NB4 (cell line): Measurements from ENCODE around the gene TIMM10.

ENCODE experiments used
- DNase-seq: peaks from one replicate; pipeline ENCODE4 v3.0.0; 2010; ENCODE audit warnings: low read depth
- H3K4me3 ChIP-seq: one replicate; pipeline ENCODE4 v1.5.1; 2011; ENCODE audit warnings: mild to moderate bottlenecking, low read depth, low read length, moderate library complexity
- CTCF ChIP-seq: IDR thresholded peaks from one replicate; pipeline ENCODE4 v1.5.1; 2012; ENCODE audit warnings: low read depth, low read length
- MAX ChIP-seq: IDR thresholded peaks from 2 replicates; pipeline ENCODE4 v1.6.1; 2011; ENCODE audit warnings: low read depth, low read length
- MYC ChIP-seq: IDR thresholded peaks from 2 replicates; pipeline ENCODE4 v1.6.1; 2011; ENCODE audit warnings: low read depth, low read length
- POLR2A ChIP-seq: IDR thresholded peaks from 2 replicates; pipeline ENCODE4 v1.6.1; 2011; ENCODE audit warnings: mild to moderate bottlenecking; ENCODE audit not compliant: insufficient read length; ENCODE audit errors: extremely low read depth

Gene TIMM10

GRCh38 chr11:57546869-57547475 lies 16.4 kb upstream of the TIMM10 start:
- TF ChIP-seq MYC = no peak
- TF ChIP-seq MAX = no peak
- no peak for TF ChIP-seq CTCF
- TF ChIP-seq POLR2A = no peak
- H3K4me3 ChIP-seq = no peak overlapping the region
- peak; percentile 44 for DNase-seq

- DNase-seq = no peak
Observed at GRCh38 chr11:57546451-57546850, 15.9 kb upstream of the TIMM10 start.

GRCh38 chr11:57545883-57546282 lies 15.3 kb upstream of the TIMM10 start:
- H3K4me3 ChIP-seq = no peak overlapping the region
- DNase-seq = no peak
- TF ChIP-seq MYC = no peak
- TF ChIP-seq POLR2A = no peak
- TF ChIP-seq CTCF = no peak
- no peak for TF ChIP-seq MAX

More at GRCh38 chr11:57546451-57546850, 15.9 kb upstream of the TIMM10 start:
- TF ChIP-seq MAX (no peak), MYC (no peak), CTCF (no peak), POLR2A (no peak)
- H3K4me3 ChIP-seq = no peak overlapping the region

- no peak overlapping the region for H3K4me3 ChIP-seq
- DNase-seq = no peak
- TF ChIP-seq CTCF (no peak), MYC (no peak), MAX (no peak), POLR2A (no peak)
Observed at GRCh38 chr11:57544566-57544965, 14.0 kb upstream of the TIMM10 start.

GRCh38 chr11:57543593-57543992 lies 13.0 kb upstream of the TIMM10 start:
- no peak for DNase-seq
- TF ChIP-seq POLR2A = no peak
- TF ChIP-seq MAX = no peak
- TF ChIP-seq MYC = no peak
- no peak for TF ChIP-seq CTCF
- H3K4me3 ChIP-seq = no peak overlapping the region

- TF ChIP-seq MYC (no peak), POLR2A (no peak), MAX (no peak), CTCF (no peak)
- DNase-seq = no peak
- no peak overlapping the region for H3K4me3 ChIP-seq
Observed at GRCh38 chr11:57542582-57542981, 12.0 kb upstream of the TIMM10 start.
